Measurements from ENCODE around the gene AR.

Gene AR

GRCh38 chrX:67726018-67726417 lies 182.2 kb downstream of the AR start:
- DNase-seq: no peak

DNA sequence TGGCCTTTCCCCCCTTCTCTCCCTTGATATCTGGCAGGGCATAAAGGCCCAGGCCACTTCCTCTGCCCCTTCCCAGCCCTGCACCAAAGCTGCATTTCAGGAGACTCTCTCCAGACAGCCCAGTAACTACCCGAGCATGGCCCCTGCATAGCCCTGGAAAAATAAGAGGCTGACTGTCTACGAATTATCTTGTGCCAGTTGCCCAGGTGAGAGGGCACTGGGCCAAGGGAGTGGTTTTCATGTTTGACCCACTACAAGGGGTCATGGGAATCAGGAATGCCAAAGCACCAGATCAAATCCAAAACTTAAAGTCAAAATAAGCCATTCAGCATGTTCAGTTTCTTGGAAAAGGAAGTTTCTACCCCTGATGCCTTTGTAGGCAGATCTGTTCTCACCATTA lies 183.8 kb downstream of the AR start:
- no peak for DNase-seq

DNA sequence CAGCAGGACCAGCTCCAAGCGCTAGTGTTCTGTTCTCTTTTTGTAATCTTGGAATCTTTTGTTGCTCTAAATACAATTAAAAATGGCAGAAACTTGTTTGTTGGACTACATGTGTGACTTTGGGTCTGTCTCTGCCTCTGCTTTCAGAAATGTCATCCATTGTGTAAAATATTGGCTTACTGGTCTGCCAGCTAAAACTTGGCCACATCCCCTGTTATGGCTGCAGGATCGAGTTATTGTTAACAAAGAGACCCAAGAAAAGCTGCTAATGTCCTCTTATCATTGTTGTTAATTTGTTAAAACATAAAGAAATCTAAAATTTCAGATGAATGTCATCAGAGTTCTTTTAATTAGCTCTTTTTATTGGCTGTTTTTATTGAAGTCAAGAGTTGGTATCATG lies 186.5 kb downstream of the AR start:
- no peak for DNase-seq

- DNase-seq: no peak
These were observed 187.2 kb downstream of the AR start for GRCh38 chrX:67731061-67731460.

- DNase-seq: no peak
These were observed 189.0 kb downstream of the AR start for GRCh38 chrX:67732864-67733263.

- no peak for DNase-seq
These were observed 190.4 kb downstream of the AR start for GRCh38 chrX:67734111-67734753.

- no peak for DNase-seq
These were observed 205.7 kb downstream of the AR start for GRCh38 chrX:67749536-67749935.

- DNase-seq: no peak
These were observed 206.9 kb downstream of the AR start for GRCh38 chrX:67750694-67751093.

- DNase-seq: no peak
These were observed 215.2 kb downstream of the AR start for GRCh38 chrX:67759018-67759417.

GRCh38 chrX:67777148-67777547 lies 233.3 kb downstream of the AR start:
- DNase-seq: no peak

DNA sequence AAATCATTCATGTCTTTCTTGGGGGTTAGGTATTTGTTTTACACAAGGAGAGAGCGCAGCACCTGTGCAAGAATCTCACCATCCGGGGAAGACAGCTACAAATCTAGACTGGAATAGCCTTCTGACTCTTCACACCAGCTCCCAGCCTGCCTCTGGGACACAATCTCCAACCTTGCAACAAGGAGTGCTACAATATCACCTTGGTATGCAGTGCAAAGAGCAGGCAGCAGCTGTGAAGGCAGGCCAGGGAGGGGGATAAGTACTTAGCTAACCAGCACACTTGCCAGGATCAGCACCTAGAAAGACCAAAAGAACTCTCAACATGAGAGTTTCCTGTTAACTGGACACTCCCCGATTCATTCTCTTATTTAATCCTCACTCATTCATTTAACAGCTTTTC lies 235.3 kb downstream of the AR start:
- no peak for DNase-seq

Data from activated gamma-delta T cell (primary cell).